LNCAP (cell line): Measurements from ENCODE around the gene RARB.

Experiments used
- TF ChIP-seq, protein P1 (sequence below): fragments of 450-650 bp; IDR thresholded peaks from 2 replicates; pipeline ENCODE4 v1.5.1; 2017; ENCODE audit warnings: mild to moderate bottlenecking

RARB gene

GRCh38 chr3:25457671-25458419 is 29.8 kb downstream of the RARB start:
- TF ChIP-seq, protein P1, sequence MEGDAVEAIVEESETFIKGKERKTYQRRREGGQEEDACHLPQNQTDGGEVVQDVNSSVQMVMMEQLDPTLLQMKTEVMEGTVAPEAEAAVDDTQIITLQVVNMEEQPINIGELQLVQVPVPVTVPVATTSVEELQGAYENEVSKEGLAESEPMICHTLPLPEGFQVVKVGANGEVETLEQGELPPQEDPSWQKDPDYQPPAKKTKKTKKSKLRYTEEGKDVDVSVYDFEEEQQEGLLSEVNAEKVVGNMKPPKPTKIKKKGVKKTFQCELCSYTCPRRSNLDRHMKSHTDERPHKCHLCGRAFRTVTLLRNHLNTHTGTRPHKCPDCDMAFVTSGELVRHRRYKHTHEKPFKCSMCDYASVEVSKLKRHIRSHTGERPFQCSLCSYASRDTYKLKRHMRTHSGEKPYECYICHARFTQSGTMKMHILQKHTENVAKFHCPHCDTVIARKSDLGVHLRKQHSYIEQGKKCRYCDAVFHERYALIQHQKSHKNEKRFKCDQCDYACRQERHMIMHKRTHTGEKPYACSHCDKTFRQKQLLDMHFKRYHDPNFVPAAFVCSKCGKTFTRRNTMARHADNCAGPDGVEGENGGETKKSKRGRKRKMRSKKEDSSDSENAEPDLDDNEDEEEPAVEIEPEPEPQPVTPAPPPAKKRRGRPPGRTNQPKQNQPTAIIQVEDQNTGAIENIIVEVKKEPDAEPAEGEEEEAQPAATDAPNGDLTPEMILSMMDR, result no peak

DNA sequence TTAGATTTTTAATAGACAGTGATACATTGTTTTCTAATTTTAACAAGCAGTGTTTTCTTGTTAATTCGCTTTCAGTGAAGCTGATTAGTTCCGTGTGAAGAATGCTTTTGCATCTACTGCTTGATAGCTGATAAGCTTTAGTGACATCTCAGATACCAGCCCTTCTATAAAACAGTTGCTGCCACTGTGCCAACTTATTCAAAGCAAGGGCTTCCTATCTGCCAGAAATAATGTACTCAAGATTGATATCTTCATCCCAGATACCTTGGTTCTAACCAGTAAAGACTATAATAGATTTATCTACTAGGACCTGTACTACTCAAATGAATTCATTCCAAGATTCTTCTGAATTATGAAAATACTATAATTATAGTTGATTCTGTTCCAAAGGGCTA is 30.4 kb downstream of the RARB start:
- TF ChIP-seq, protein P1, result no peak

DNA sequence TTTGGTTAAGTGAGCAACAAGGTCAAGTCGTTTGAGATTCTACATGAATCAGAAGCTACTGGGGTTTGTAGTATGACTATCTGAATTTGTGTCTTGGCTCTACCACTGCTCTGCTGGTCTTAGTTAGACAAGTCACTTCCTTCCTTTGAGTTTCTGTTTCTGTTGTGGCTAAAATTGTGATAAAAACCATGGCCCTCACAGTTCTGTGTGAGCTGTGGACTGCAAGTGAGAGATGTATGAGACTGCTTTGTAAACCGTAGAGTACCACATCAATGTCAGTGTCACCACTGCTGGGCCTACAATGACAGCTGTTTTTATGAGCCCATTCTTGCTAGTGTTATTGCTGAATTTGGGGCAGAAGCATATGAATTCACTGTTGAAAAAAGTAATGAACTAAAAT is 32.7 kb downstream of the RARB start:
- TF ChIP-seq, protein P1, result no peak

- TF ChIP-seq, protein P1, result no peak
Observed at GRCh38 chr3:25461946-25462345, 33.9 kb downstream of the RARB start.

- TF ChIP-seq, protein P1, result no peak
Observed at GRCh38 chr3:25462495-25462894, 34.4 kb downstream of the RARB start.

DNA sequence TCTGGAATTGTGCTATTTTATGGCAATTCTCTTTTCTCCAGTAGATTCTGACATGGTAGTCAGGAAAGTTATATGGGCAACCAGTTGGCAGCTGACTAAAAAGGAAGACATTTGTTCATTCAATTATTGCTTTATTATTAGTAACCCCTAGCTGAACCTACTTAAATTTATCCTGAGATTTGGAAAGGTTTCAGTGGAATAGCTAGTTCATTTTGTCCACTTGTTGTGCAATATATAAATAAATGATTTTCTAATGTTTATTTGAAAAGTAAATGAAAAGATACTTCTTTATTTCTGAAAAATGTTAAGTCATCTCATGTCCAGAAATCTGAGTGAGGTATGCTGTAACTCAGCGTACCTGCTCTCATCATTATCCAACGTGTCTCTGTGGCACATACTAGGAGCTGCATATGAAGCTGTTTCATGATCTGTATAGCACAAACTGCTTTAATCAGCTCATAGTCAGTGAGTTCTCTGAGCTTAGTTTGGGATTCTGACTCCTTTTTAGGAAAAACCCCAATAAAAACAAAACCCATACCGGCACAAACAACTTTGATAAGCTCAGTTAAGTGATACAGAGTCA is 35.9 kb downstream of the RARB start:
- TF ChIP-seq, protein P1, result no peak

DNA sequence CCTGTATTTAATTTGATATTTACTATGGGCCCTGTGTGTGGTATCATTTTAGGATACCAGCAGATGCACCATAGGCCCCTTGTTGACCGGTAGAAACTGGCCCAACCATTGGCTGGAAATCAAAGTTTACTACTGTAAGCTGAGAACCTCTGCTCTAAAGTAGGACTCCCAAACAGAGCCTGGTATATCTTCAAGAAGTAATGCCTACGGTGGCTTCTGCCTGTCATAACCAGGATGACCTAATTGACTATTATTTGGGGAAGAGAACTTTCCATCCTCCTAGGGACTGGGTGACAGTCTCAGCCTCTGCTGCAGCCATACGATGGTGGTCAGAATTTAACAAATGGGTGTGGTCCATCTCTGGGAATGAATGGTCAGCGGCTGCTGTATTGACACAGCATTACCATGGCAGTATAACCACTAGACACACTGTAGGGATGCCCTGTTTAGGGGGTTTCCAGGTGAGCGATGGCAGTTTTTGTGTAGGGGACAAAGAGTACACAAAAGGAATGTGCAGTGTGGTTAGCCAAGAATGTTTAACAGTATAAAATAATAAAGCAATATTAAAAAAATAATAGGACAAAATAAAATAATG is 37.3 kb downstream of the RARB start:
- TF ChIP-seq, protein P1, result no peak
